Heart right ventricle (tissue), 16 donors: Measurements from ENCODE around the gene UBTF. TPM values are rescaled to one million over a fixed set of nuclear protein-coding genes. Genes with fewer than 3 reads are reported as not detected.
"Not testable (repeated sequence)": the region's sequence is repeated elsewhere in the genome, so short reads cannot be mapped to it uniquely, and the experiment has no call there.

Experiments used
- ATAC-seq, 8 donors: fragments of 200-7000 bp; cut with Tn5 transposase; one replicate each; pipeline ENCODE4 v1.9.1; 2020; ENCODE audit warnings: mild to moderate bottlenecking in 8 of 8, moderate library complexity in 8 of 8, moderate number of reproducible peaks in 1 of 8
- DNase-seq, 2 donors: peaks; one replicate each; pipeline ENCODE4 v3.0.0-alpha.2; 2020
- H3K27ac ChIP-seq, 10 donors: fragments of 200-600 bp; sonication (generic) in 2 of 10; one replicate each; pipeline versions ENCODE4 v1.5.0 to v1.8.0; 2020 to 2022; ENCODE audit warnings: mild to moderate bottlenecking in 3 of 10
- H3K27me3 ChIP-seq, 7 donors: fragments of 200-600 bp; one replicate each; pipeline ENCODE4 v1.8.0; 2021 to 2022; ENCODE audit warnings: mild to moderate bottlenecking in 2 of 7
- H3K36me3 ChIP-seq, 9 donors: fragments of 200-600 bp; sonication (generic) in 1 of 9; one replicate each; pipeline versions ENCODE4 v1.5.0 to v1.8.0; 2020 to 2022; ENCODE audit warnings: mild to moderate bottlenecking in 2 of 9
- H3K4me1 ChIP-seq, 9 donors: fragments of 200-600 bp; sonication (generic) in 1 of 9; one replicate each; pipeline versions ENCODE4 v1.5.0 to v1.8.0; 2020 to 2022; ENCODE audit warnings: mild to moderate bottlenecking in 4 of 9
- H3K4me3 ChIP-seq, 10 donors: fragments of 200-600 bp; sonication (generic) in 2 of 10; one replicate each; pipeline versions ENCODE4 v1.5.0 to v1.8.0; 2020 to 2022; ENCODE audit warnings: mild to moderate bottlenecking in 7 of 10, moderate library complexity in 2 of 10
- H3K9me3 ChIP-seq, 11 donors: fragments of 200-600 bp in 10 of 11; sonication (generic) in 2 of 11; one replicate each; pipeline versions ENCODE4 v1.5.0 to v1.8.0; 2013 to 2022; ENCODE audit warnings: mild to moderate bottlenecking in 2 of 11, control low read depth in 1 of 11, moderate library complexity in 1 of 11
- CTCF ChIP-seq, 9 donors: fragments of 200-600 bp; sonication (generic) in 2 of 9; IDR thresholded peaks; one replicate each; pipeline versions ENCODE4 v1.5.0 to v1.8.0; 2021 to 2022; ENCODE audit warnings: antibody characterized with exemption in 9 of 9, mild to moderate bottlenecking in 5 of 9, moderate library complexity in 1 of 9
- WGBS, 2 donors: extraction: QIAGEN DNeasy Blood & Tissue Kit; methylation state at CpG; one replicate each; pipeline ENCODE4 v1.1.7; 2013; ENCODE audit warnings: inconsistent platforms in 1 of 2; 5-methylcytosine and 5-hydroxymethylcytosine counted together
- intact Hi-C, 10 donors: fragments of 100-400 bp; cut with DNase I; formaldehyde crosslinking; loops; one replicate each; pipeline versions ENCODE4 v1.11.1 to v1.14.2; 2022
- polyA plus RNA-seq, 2 donors: library from polyadenylated mRNA; stranded (reverse); fragments of 200-250 nt; gene quantifications; one replicate each; pipeline ENCODE4 v1.2.3, GENCODE V29; 2013
- total RNA-seq, 10 donors: library from RNA; stranded (reverse); fragmentation: NEBNext Ultra II Directional in 3 of 10; extraction: Animal tissue kit (Norgen Biotek cat#: 25700) in 3 of 10; gene quantifications; one replicate each; pipeline versions ENCODE4 v1.2.1 to v1.2.4, GENCODE V29; 2021 to 2023
- donor health status: Arrhythmogenic right ventricular cardiomyopathy.
- donor health status: ischemic (EF 13 %, LVEDD 7.1; RV severe dilation, severe dysfunction).
- donor health status: healthy with polysubstance abuse.
- donor health status: DM: no; HTN: yes; CAD: no.
- donor health status: DM: no; HTN: no; CAD: no.
- donor health status: ischemic (EF 25% LVEDD 6.9; RV normal size, moderate dysfunction).
- donor health status: ischemic (EF 25% LVEDD 5.7; RV mildly dilated, moderate dysfunction).
- donor health status: healthy.
- donor health status: DM: yes; HTN: yes; CAD: no.
- donor health status: Ischemic cardiomyopathy.
- donor health status: ischemic (EF 35%, LVEDD 5.7; RV mildly dilated, moderate dysfunction).
- donor health status: nonischemic (EF 11% LVEDD 7.7; RV severe dilation, severe dysfunction).
- donor health status: DM: yes; HTN: yes; CAD: no.
- donor health status: PGD.
- donor health status: ischemic (EF 29% LVEDD 5.4; RV normal size, mild dysfunction).
- donor health status: nonischemic (EF 23%, LVEDD 6.1; RV moderate dilation, normal function).

UBTF gene
- total and polyA plus RNA-seq, 12 donors, result 30.8 to 56.3 (median 40.9) TPM

- DNase-seq (no peak), ATAC-seq (no peak)
- Histone ChIP-seq H3K4me3 (no peak overlapping the region), H3K27me3 (no peaks in the 10 kb centered on the region), H3K27ac (no peak overlapping the region), H3K36me3 (no peaks in the 10 kb centered on the region), H3K4me1 (peaks cover 16 to 34% (median 28%) of the 10 kb centered on the region in 9 donors), H3K9me3 (no peaks in the 10 kb centered on the region)
- 93 to 94% methylated on average over 9 of the region's 9 CpGs for WGBS, 2 donors
- intact Hi-C loops, result no loop called here
- no peak for TF ChIP-seq CTCF (IDR thresholded peaks at IDR 0.05)
These were observed 30.2 kb upstream of the UBTF start for GRCh38 chr17:44249501-44250246.

- Histone ChIP-seq H3K27ac (peak overlapping the region in 3 of 10 donors; percentile 26 to 60 (median 31)), H3K4me3 (no peak overlapping the region), H3K4me1 (peaks cover 16 to 34% (median 28%) of the 10 kb centered on the region in 9 donors), H3K27me3 (no peaks in the 10 kb centered on the region), H3K36me3 (no peaks in the 10 kb centered on the region), H3K9me3 (no peaks in the 10 kb centered on the region)
- peak in 1 of 8 donors; percentile 11 for ATAC-seq
- 79 to 81% methylated on average over 10 of the region's 10 CpGs for WGBS, 2 donors
- no peak for DNase-seq
- intact Hi-C loops, result loop anchor here in 1 of 10 donors (2.0 kb wide), 1 partner anchor 31 kb away; no protein-coding TSS in a partner anchor
- no peak for TF ChIP-seq CTCF (IDR thresholded peaks at IDR 0.05)
These were observed 28.6 kb upstream of the UBTF start for GRCh38 chr17:44247876-44248736.

- peak; percentile 63 to 74 for DNase-seq
- WGBS, 2 donors, result 24 to 26% methylated on average over 7 of the region's 7 CpGs
- Histone ChIP-seq H3K4me1 (peaks cover 16 to 34% (median 28%) of the 10 kb centered on the region in 9 donors), H3K27ac (peak overlapping the region in 6 of 10 donors; percentile 2 to 60 (median 40)), H3K36me3 (no peaks in the 10 kb centered on the region), H3K4me3 (no peak overlapping the region), H3K9me3 (no peaks in the 10 kb centered on the region), H3K27me3 (no peaks in the 10 kb centered on the region)
- peak; percentile 74 to 93 (median 84) for ATAC-seq
- intact Hi-C loops, result loop anchor here in 1 of 10 donors (2.0 kb wide), 1 partner anchor 31 kb away; no protein-coding TSS in a partner anchor
- no peak for TF ChIP-seq CTCF (IDR thresholded peaks at IDR 0.05)
These were observed 28.0 kb upstream of the UBTF start for GRCh38 chr17:44247440-44247841.

- H3K9me3 ChIP-seq, result no peaks in the 10 kb centered on the region
- H3K27ac ChIP-seq, result no peak overlapping the region
- intact Hi-C loops, result no loop called here
- WGBS, 2 donors, result 79% methylated on average over 6 of the region's 6 CpGs
- no peaks in the 10 kb centered on the region for H3K27me3 ChIP-seq
- no peak for TF ChIP-seq CTCF (IDR thresholded peaks at IDR 0.05)
- ATAC-seq (no peak), DNase-seq (no peak)
- no peaks in the 10 kb centered on the region for H3K36me3 ChIP-seq
- H3K4me3 ChIP-seq, result no peak overlapping the region
- peaks cover 0 to 11% (median 7%) of the 10 kb centered on the region in 9 donors for H3K4me1 ChIP-seq
These were observed 21.7 kb upstream of the UBTF start for GRCh38 chr17:44241106-44241624.

GRCh38 chr17:44237886-44238285, 18.4 kb upstream of the UBTF start:
- H3K36me3 ChIP-seq, H3K9me3 ChIP-seq, DNase-seq, intact Hi-C loops, H3K27me3 ChIP-seq, H3K27ac ChIP-seq, H3K4me3 ChIP-seq, ATAC-seq: not testable (repeated sequence)
- peaks cover 0 to 13% (median 4%) of the 10 kb centered on the region in 9 donors for H3K4me1 ChIP-seq
- WGBS, 2 donors, result 94 to 95% methylated on average over 20 of the region's 28 CpGs
